GM12874 (cell line): Measurements from ENCODE around the gene CDC26.

ENCODE experiments used
- CTCF ChIP-seq: IDR thresholded peaks from 2 replicates; pipeline ENCODE4 v1.5.1; 2011; ENCODE audit warnings: low read depth, mild to moderate bottlenecking, control low read depth, low read length, moderate library complexity; ENCODE audit not compliant: insufficient read depth

Gene CDC26

GRCh38 chr9:113228130-113228665, 47.2 kb downstream of the CDC26 start:
- no peak for TF ChIP-seq CTCF

GRCh38 chr9:113227436-113227835, 47.9 kb downstream of the CDC26 start:
- TF ChIP-seq CTCF = no peak

- no peak for TF ChIP-seq CTCF
Measured at GRCh38 chr9:113223963-113224362, 51.4 kb downstream of the CDC26 start.

GRCh38 chr9:113222482-113222841, 52.9 kb downstream of the CDC26 start:
- TF ChIP-seq CTCF = no peak

GRCh38 chr9:113221800-113222481, 53.4 kb downstream of the CDC26 start:
- TF ChIP-seq CTCF = no peak

GRCh38 chr9:113221003-113221799, 54.2 kb downstream of the CDC26 start, which contains the start of the genes FKBP15 and SLC31A1:
Gene FKBP15, minus strand, starts transcription at chr9:113221277. Its CDS starts 34 bp downstream, at chr9:113221243.
Gene SLC31A1, plus strand, starts transcription at chr9:113221544. Its CDS starts 34,605 bp downstream, at chr9:113256149.
- no peak for TF ChIP-seq CTCF

GRCh38 chr9:113220467-113221002, 54.8 kb downstream of the CDC26 start:
- TF ChIP-seq CTCF = no peak
